ENCODE results near the gene RFX3.

Gene RFX3

GRCh38 chr9:3191715-3192114, 334.1 kb downstream of the RFX3 start:
- DNase-seq, result no peak

DNA sequence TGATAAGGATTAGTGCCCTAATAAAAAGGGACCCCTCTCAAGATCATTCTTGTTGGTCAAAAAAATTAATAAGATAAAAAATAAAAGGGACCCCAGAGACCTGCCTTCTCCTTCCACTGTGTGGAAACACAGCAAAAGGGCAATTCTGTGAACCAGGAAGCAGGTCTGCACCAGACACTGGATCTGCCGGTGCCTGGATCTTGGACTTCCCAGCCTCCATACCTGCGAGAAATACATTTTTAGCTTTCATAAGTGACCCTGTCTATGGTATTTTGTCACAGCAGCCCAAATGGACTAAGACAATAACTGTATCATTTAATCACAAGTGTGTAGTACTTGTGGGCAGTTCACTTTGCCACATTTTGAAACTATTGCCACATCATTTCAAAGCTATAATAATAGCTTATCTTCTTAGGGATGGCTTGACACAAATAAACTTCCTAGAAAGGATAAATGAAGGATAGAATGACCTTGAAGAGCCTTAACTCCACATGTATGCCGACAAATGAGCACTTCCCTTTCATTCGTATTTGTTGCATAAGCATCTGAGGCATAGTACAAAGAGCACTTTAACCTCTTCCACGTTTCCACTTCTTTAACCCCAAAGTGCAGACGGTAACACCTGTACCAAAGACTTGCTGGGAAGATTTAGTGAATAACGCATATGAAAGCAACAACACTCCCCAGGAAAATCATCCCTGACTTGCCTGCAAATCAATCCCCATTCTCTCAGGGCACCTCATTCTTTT, 336.5 kb downstream of the RFX3 start:
- DNase-seq, result no peak

DNA sequence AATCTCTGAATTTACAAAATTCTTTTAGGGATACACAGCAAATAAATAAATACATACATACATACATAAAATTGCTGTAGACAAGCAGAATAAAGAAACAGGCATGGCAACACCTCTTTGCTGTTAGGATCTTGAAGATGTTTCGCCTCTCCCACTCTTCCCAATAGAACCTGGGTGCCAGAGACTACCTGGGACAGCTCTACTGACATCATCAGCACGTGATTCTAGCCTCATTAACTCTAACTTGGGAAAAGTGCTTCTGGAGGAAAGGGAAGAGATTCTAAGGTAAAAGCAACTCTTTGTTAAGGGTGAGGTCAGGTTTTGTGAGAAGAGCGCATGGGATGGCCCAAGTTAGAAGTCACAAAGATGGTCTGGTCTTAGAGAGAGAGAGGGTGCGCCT, 339.1 kb downstream of the RFX3 start:
- DNase-seq, result no peak

DNA sequence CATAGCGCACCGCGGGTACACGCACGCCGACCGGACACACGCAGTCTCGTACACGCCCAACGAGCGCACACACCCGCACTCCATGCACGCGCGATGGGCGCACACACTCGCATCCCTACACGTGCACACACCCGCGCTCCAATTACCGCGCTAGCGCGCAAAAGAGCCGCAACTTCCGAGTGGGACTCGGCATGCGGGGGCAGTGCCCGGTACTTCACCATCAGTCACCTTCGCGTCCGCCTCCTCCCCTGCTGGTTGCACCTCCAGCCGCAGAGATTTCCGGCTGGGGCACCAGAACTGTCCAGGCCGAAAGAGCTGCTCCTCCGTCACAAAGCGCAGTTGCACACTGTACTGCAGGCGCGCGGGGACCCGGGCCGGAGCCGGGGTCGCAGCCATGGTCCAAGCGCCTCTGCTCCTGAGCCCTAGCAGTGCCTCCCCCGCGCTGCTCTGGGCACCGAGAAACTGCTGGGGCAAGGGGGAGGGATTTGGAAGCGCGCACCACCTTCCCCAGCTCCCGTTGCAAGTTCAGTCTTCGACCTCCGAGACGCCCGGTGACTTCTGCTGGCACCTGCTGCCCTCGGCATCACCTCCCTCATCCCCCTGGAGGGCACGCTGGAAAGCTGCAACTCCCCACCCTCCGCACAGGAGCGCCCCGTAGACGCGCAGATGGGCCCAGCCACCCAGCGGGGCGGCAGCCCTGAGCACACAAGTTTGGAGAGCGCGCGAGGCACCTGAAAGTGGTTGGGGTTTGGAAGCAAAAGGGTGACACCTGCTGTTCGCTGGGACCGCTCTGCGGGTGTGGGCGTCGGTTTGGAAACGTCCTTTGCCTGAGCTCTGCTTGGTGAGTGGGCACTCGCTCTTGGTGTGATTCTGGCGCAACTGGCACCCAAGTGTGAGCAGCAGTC, 344.5 kb downstream of the RFX3 start:
- peak; percentile 46 for DNase-seq

- no peak for DNase-seq
Measured at GRCh38 chr9:3180696-3181048, 345.1 kb downstream of the RFX3 start.

GRCh38 chr9:3179711-3180110, 346.1 kb downstream of the RFX3 start:
- no peak for DNase-seq

GRCh38 chr9:3177936-3178335, 347.9 kb downstream of the RFX3 start:
- no peak for DNase-seq

DNA sequence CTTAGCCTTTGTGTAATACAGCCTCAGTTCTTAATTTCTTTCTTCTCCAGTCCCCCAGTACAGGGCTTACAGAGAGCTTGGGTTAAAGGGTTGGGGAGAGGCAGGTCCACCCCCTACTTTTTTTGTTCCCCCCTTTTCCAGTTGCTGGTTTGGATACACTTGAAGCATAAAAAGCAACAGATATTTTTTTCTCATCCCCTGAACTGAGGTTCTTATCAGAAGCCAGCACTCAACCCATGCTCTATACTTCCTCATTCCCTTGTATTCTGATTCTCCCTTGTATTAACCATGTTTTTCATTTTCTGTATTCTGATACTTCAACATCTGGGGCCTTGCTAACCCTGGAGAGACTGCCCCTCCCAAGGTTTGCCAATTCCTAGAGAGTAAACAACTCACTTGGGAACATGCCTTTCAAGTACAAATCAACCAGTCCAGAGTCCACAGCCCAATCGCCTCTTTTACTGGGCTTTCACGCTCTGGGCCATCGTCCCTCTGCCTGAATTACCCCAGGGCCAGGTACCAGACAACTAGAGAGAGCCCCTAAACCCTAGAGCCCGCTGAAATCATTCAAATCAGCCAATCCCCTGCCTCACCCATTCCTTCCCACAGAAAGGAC, 348.5 kb downstream of the RFX3 start:
- DNase-seq, result no peak

DNA sequence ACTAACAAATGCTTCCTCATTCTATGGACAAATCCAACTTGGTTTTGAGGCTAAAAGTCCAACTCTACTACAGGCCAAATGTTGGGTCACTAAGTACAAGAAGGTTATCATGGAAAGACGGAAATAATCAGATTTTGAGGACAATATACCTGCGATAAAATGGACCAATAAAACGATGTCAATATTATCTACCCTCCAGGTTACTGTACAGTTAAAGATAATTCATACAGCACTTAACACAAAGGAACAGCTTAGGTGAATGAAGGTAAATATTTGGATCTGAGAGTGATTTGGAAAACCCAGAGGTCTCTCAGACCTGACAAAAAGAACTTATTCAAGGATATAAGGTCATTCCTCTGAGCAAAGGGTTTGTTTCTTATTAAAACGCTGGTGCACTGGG, 352.4 kb downstream of the RFX3 start:
- no peak for DNase-seq

- no peak for DNase-seq
Measured at GRCh38 chr9:3170819-3171218, 355.0 kb downstream of the RFX3 start.

All from NCI-H510A treated with DMSO at 0.1 percent for 48 hours (cell line).